Panc1 (cell line): ENCODE data around the gene IYD. TPM values are rescaled to one million over a fixed set of nuclear protein-coding genes. Genes with fewer than 3 reads are reported as not detected.

ENCODE experiments used
- ATAC-seq: fragments of 200-7000 bp; cut with Tn5 transposase; 2 replicates; pipeline ENCODE4 v1.9.1; 2020; ENCODE audit warnings: mild to moderate bottlenecking, moderate library complexity
- BruUV-seq: library from RNA; stranded (reverse); fragments of 400-500 nt; replicated peaks from 2 replicates; lab custom pipeline; 2021; lab: Mats Ljungman, UMichigan
- CTCF ChIA-PET: fragments of 300-600 bp; sonication (Branson Sonifier 250); formaldehyde crosslinking; loops from one replicate; lab custom pipeline; 2022; ENCODE audit warnings: antibody characterized with exemption; lab: Charles Lee
- POLR2A ChIA-PET: fragments of 300-600 bp; sonication (Branson Sonifier 250); formaldehyde crosslinking; loops from one replicate; lab custom pipeline; 2022; ENCODE audit warnings: antibody characterized with exemption; lab: Charles Lee
- DNase-seq: peaks from one replicate; pipeline ENCODE4 v3.0.0-alpha.2; 2010; ENCODE audit warnings: low read depth, low spot score
- H3K27ac ChIP-seq: 2 replicates; pipeline ENCODE4 v1.5.1; 2011; ENCODE audit warnings: mild to moderate bottlenecking, low read length, inconsistent platforms
- H3K27me3 ChIP-seq: fragments of 200-500 bp; sonication (Bioruptor generic); 2 replicates; pipeline ENCODE4 v1.6.0; 2014; ENCODE audit warnings: low read length, inconsistent platforms; ENCODE audit not compliant: control insufficient read depth, insufficient read depth
- H3K36me3 ChIP-seq: fragments of 200-500 bp; sonication (Bioruptor generic); 2 replicates; pipeline ENCODE4 v1.5.1; 2014; ENCODE audit warnings: inconsistent platforms, mild to moderate bottlenecking, low read length, moderate library complexity; ENCODE audit not compliant: control insufficient read depth, insufficient read depth
- H3K4me1 ChIP-seq: 2 replicates; pipeline ENCODE4 v1.5.1; 2011; ENCODE audit warnings: inconsistent platforms, mild to moderate bottlenecking, low read length, moderate library complexity; ENCODE audit not compliant: control insufficient read depth, insufficient read depth
- H3K4me3 ChIP-seq, 2 experiments: 2 replicates each; pipeline ENCODE4 v1.5.1; 2011 to 2012; ENCODE audit warnings: low read depth in 2 of 2, low read length in 2 of 2, mild to moderate bottlenecking in 2 of 2, inconsistent platforms in 1 of 2, moderate library complexity in 1 of 2
- H3K9me3 ChIP-seq: fragments of 200-500 bp; sonication (Bioruptor generic); 2 replicates; pipeline ENCODE4 v1.5.1; 2014; ENCODE audit warnings: low read depth, mild to moderate bottlenecking, inconsistent platforms, low read length, moderate library complexity; ENCODE audit not compliant: control insufficient read depth, insufficient read depth
- CTCF ChIP-seq: fragments of 450-650 bp; IDR thresholded peaks from 2 replicates; pipeline ENCODE4 v1.5.1; 2017; ENCODE audit warnings: mild to moderate bottlenecking
- POLR2AphosphoS5 ChIP-seq: IDR thresholded peaks from 2 replicates; pipeline ENCODE4 v1.6.1; 2012; ENCODE audit warnings: mild to moderate bottlenecking, low read depth, low read length, moderate library complexity
- REST ChIP-seq, 2 experiments: IDR thresholded peaks; 2 replicates each; pipeline ENCODE4 v1.6.1; 2011 to 2012; ENCODE audit warnings: low read depth in 2 of 2, control low read depth in 1 of 2, low read length in 1 of 2, mild to moderate bottlenecking in 1 of 2, moderate library complexity in 1 of 2; ENCODE audit not compliant: insufficient read depth in 1 of 2
- SIN3A ChIP-seq: IDR thresholded peaks from 2 replicates; pipeline ENCODE4 v1.6.1; 2012; ENCODE audit warnings: low read depth, mild to moderate bottlenecking, low read length, moderate library complexity, borderline replicate concordance; ENCODE audit not compliant: insufficient read depth
- TCF7L2 ChIP-seq: IDR thresholded peaks from 2 replicates; pipeline ENCODE4 v1.6.1; 2011; ENCODE audit warnings: mild to moderate bottlenecking, low read depth, low read length, inconsistent platforms
- in situ Hi-C: cut with HindIII; loops from 2 replicates; pipeline ENCODE4 v1.10.0; 2016; ENCODE audit warnings: low sequenced_read_pairs, low pct_unique_long_range_greater_than_20kb
- intact Hi-C: fragments of 100-400 bp; cut with micrococcal nuclease; formaldehyde crosslinking; loops from one replicate; pipeline ENCODE4 v1.10.0; 2022; ENCODE audit not compliant: unreplicated experiment
- total RNA-seq: library from RNA; stranded (reverse); gene quantifications from one replicate; pipeline ENCODE4 v1.2.1, GENCODE V29; 2021; ENCODE audit not compliant: unreplicated experiment

The IYD gene
- total RNA-seq, 1 experiment from 2014 or later: 0.03 TPM

DNA sequence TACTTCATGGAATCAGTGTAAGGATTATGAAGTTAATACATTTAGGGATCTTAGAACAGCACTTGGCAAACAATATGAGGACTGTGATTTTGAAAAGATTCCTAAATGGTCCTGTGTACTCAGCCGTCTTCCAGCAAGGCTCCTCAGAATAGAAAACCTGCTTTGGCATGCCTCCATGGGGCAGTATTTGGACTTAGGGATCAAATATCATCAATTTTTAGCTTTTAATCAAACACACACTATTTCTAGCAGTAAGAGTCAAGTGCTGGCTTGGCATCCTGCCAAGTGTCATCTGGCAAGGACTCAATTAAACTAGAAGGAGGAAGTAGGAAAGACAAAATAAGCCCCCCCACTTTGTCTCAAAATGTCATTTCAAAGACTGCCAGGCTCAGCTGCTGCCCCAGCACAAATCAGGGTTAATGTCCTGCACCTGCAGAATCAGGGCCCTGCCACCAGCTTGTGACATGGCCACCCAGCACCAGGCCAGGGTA is 40.8 kb downstream of the IYD start:
- H3K27ac ChIP-seq: no peak overlapping the region
- H3K4me1 ChIP-seq: no peaks in the 10 kb centered on the region
- intact Hi-C loops: no loop called here
- peaks cover 7% of the 10 kb centered on the region for H3K27me3 ChIP-seq
- TF ChIP-seq SIN3A (no peak), CTCF (no peak), REST (IDR thresholded peaks at IDR 0.05; ENCODE audit: insufficient read depth in 1 of 2, low read depth in 2 of 2, low read length in 1 of 2) (no peak), POLR2AphosphoS5 (no peak)
- H3K4me3 ChIP-seq: no peak overlapping the region
- CTCF ChIA-PET: no interaction called here
- in situ Hi-C loops: no loop called here
- no peaks in the 10 kb centered on the region for H3K36me3 ChIP-seq
- BruUV-seq: no TSS peak
- POLR2A ChIA-PET: no interaction called here
- DNase-seq (no peak), ATAC-seq (no peak)
- H3K9me3 ChIP-seq: no peaks in the 10 kb centered on the region

DNA sequence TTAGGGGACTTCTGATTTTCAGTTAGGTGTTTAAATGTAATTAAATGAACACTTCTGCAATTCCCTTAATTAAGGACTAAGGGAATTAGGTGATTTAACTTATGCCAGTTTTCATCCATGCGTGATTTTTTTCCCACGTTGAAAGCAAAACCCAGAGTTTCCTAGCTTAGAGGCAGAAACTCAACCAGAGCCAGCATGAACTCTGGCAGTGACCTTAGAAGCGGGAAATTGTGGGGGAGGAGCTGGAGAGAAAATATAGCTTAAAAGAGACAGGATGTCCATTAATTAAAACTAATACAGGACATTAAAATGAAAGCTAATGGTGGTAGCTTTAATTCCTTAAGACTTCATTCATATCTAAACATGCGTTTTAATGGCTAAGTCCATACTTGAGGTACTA is 41.6 kb downstream of the IYD start:
- in situ Hi-C loops: no loop called here
- no peak for DNase-seq
- intact Hi-C loops: no loop called here
- BruUV-seq: no TSS peak
- Histone ChIP-seq H3K36me3 (no peaks in the 10 kb centered on the region), H3K4me1 (no peaks in the 10 kb centered on the region), H3K9me3 (no peaks in the 10 kb centered on the region), H3K4me3 (no peak overlapping the region), H3K27me3 (peaks cover 4% of the 10 kb centered on the region; the same call in 1 of the 2 replicates), H3K27ac (no peak overlapping the region)
- TF ChIP-seq POLR2AphosphoS5: no peak
- TF ChIP-seq CTCF: no peak
- no peak for TF ChIP-seq TCF7L2
- no peak for TF ChIP-seq REST (IDR thresholded peaks at IDR 0.05; ENCODE audit: insufficient read depth in 1 of 2, low read depth in 2 of 2, low read length in 1 of 2)
- no peak for TF ChIP-seq SIN3A
- CTCF ChIA-PET: no interaction called here
- POLR2A ChIA-PET: interaction anchor here (0.5 kb wide), 1 partner anchor 119 kb away, joined by 11 read pairs; no protein-coding TSS in a partner anchor
- no peak for ATAC-seq
